ENCODE measurements around the gene ASMT.
"Not testable (repeated sequence)": the region's sequence is repeated elsewhere in the genome, so short reads cannot be mapped to it uniquely, and the experiment has no call there.

Gene ASMT

DNA sequence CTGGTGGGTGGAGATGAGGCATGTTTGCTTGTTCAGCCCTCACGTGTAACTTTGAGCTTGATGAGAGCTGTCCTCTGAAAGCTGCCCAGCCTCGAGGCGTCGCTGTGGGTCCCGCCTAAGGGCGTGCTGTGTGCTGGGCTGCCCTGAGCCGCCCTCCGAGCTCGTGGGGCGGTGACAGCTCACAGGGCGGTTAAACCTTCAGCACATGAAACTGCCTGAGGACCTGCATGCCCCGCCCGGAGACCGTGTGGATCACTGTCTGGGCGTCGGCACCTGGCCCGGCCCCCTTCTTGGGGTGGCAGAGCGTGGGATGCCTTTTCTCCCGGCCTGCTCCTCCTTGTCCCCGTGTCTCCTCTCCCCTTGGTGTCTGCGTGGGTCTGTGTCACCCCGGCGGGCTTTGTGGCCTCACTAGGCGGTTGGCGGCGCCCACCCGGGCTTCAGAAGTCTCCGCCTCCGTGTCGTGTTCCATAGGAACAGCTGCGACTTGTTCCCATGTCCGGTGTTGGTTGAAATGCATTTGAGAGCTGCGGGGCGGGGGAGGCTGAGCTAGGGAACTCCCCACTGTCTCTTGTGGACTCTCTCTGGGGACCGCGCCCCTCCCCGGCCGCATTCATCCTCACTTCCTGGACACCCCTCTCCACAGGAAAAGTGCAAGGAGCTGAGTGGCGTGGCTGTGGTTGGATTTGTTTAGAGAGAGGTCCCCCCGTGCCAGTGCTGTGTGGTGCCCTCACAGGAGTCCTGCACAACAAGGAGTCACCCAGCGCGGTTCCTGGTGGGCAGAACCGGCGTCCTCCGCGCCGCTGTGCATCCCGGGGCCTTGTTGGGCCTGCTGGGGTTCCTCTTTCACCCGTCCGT is 16.6 kb upstream of the ASMT start:
- DNase-seq = no peak

DNA sequence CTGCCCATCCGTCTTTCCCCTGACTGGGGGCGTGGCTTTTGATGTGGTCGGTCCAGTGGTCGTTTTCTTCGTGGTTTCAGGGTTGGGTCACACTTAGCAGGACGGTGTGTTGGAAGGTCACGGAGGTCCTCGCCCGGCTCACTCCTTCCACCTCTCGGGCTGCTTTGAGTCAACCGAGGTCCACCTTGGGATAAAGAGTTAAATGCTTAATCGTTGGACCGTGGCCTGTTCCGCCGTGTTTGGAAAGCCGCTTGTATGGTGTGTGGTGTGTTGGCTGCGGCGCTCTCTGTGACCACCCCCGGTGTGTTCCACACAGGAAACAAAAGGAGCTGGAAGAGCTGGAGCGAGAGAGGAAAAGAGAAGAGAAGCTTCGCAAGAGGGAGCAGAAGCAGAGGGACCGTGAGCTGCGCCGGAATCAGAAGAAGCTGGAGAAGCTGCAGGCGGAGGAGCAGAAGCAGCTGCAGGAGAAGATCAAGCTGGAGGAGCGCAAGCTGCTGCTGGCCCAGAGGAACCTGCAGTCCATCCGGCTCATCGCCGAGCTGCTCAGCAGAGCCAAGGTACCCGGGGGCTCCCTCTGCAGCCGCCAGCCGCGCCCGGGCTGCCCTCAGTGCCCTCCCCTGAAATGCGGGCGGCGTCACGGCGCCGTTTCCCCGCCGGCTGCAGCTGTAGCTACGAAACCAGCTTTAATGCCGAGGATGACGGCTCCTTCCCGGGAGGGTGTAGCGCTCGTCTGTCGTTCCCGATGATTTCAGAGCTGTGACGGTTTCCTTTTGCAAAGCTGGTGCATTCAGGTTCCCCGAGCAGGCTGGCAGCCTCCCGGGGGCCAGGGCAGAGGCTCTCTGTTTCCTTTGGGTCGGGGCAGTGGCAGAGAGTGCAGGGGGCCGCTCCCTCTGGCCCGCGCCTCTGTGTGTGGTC is 15.7 kb upstream of the ASMT start:
- DNase-seq = no peak

DNA sequence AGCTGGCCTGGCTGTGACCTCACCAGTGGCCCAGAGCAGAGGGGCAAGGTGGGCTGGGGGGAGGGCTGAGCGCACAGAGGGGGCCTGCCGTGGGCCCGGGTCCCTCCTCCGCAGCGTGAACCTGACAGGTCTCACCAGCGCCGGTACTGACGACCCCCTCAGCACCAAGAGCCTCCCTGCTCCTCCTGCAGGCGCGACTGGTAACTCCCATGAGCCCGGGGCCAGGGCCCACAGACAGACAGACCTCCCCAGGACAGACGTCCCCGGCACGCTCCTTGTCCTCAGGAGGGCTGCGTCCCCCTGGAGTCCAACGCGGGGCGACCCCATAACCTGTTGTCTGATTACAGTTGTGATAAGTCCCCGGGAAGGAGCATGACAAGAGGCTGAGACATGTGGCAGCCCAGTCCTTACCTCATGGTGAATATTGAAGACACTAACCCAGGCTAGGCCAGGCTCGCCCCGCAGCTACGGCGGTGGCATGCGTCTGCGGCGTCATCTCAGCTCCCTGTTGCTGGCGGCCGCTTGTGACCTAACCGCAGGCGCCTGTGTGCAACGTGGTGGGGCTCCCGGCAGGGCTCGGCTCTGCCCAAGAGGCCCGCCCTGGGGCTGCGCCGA is 15.0 kb upstream of the ASMT start:
- no peak for DNase-seq

DNA sequence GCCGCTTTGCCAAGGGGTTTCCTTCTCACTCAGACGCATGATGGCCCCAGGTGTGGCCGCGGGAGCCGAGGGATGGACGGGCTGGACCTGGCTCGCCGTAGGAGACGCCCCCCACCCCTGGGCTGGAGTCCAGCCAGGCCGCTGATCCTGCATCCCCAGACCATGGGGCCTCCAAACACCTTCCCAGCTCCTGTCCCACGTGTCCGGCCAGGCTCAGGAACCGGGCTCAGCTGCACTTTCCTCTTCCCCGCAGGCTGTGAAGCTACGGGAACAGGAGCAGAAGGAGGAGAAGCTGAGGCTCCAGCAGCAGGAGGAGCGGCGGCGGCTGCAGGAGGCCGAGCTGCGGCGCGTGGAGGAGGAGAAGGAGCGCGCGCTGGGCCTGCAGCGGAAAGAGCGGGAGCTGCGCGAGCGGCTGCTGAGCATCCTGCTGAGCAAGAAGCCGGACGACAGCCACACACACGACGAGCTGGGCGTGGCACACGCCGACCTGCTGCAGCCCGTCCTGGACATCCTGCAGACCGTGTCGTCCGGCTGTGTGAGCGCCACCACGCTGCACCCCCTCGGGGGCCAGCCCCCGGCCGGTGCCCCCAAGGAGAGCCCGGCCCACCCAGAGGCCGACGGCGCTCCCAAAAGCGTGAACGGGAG is 14.3 kb upstream of the ASMT start:
- no peak for DNase-seq

DNA sequence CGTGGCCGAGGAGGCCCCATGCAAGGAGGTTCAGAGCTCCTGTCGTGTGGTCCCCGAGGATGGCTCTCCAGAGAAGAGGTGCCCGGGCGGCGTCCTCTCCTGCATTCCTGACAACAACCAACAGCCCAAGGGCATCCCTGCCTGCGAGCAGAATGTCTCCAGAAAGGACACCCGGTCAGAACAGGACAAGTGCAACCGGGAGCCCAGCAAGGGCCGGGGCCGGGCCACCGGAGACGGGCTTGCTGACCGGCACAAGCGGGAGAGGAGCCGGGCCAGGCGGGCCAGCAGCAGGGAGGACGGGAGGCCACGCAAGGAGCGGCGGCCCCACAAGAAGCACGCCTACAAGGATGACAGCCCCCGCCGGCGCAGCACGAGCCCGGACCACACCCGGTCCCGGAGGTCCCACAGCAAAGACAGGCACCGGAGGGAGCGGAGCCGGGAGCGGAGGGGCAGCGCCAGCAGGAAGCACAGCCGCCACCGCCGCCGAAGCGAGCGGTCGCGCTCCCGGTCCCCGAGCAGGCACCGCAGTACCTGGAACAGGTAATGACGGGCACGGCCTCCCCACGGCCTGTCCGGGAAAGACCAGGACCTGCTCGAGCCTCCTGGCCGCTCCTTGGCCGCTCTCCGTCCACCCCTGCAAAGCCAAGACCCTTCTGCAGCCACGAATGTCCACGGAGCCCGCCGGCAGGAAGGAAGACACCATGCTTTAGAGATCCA is 13.7 kb upstream of the ASMT start:
- DNase-seq = no peak

DNA sequence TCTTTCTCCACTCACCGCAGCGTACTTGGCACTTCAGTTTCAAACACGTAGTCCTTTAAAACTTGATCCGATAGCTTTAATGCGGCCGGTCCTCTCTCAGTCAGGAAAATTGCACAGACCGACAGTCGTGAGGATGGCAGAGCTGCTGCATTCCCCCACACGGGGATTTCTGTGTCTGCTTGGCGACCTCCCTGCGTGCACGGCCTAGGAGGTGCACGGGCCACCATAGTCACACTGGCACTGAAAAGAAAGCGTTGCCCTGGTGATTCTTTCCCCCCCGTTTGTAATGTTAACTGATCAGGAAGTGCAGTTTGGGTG is 13.1 kb upstream of the ASMT start:
- DNase-seq = no peak

DNA sequence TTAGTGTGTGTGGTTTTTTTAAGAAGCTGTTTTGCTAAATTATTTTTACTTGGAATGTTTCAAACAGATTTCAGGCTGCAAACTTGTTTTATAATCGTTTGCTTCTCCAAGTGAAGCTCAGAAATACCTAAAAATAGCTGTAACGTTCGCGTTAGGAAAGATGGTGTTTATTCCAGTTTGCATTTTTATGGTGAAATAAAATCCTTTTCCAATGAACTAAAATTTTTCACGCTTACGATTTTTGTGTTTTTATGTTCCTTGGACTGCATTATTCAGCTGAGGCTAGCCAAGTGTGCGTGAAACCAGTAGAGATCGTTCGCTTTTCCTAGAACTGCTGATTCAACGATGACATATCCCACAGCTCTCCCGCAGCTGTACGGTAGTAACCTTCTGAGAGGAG is 12.6 kb upstream of the ASMT start:
- no peak for DNase-seq

DNA sequence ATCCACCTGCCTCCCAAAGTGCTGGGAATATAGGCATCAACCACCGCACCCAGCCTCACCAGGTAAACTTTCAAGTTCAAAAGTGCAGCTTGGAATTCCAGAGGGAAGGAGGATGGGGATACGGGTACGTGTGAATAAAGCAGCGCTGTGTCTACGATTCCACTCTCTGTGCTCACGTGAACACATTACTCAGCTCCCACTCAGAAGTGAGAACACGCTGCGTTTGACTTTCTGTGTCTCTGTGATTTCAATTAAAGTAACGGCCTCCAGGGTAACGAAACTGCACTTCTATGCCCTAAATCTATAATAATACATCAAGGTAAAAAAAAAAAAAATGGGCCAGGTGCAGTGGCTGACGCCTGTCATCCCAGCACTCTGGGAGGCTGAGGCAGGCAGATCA is 8.4 kb upstream of the ASMT start:
- no peak for DNase-seq

DNA sequence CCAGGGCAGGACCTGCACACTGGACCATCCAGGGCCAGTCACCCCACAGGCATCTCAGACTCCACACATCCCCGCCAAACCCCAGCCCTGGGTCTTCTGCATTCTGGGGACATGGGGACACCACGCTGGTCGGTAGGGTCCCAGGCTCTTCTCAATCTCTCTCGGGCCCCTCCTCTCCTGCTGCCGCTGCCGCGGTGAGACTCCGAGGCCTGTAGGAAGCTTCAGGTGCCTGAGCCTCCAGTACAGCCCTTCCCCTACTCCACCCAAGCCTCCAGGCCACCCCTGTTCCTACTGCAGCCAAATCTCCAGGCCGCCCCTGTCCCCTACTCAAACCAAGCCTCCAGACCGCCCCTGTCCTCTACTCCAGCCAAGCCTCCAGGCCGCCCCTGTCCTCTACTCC is 5.5 kb upstream of the ASMT start:
- DNase-seq = no peak

DNA sequence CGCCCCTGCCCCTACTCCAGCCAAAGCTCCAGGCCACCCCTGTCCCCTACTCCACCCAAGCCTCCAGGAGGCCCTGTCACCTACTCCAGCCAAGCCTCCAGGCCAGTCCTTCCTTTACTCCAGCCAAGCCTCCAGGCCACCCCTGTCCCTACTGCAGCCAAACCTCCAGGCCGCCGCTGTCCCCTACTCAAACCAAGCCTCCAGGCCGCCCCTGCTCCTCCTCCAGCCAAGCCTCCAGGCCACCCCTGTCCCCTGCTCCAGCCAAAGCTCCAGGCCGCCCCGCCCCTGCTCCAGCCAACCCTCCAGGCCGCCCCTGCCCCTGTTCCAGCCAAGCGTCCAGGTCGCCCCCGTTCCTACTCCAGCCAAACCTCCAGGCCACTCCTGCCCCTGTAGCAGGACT is 5.1 kb upstream of the ASMT start:
- DNase-seq = no peak

DNA sequence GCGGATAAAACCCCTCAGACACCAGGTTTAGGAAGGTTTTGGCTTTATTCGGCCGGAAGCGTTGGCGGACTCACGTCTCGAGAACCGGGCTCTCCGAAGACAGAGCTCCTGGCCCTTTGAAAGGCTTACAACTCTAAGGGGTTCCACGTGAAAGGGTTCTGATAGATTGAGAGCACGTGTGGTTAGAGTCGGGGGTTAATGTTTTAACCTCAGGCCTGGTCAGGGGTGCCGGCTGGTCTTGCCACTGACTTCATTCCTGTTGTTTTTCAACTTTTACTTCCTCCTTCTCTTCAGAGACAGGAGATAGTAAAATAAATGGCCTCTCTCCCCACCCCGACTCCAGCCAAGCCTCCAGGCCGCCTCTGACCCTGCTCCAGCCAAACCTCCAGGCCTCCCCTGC is 4.7 kb upstream of the ASMT start:
- DNase-seq = no peak

DNA sequence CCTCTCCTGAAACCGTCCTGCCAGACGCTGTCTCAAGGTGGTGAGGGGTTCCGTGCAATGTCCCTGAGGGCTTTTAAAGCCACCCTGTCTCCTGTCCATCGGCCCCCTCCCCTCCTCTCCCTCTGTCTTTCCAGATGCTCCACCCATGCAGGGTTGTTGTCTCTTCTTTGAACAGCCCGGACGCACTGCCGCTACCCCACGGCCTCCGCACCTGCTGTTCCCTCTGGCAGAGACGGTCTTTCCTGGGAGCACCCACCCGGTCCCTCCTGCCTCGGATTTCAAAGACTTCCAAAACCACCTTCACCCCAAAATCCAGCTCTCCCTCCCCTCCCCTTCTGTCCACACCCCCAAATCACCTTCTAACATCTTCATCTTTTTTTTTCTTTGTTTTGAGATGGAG is 4.1 kb upstream of the ASMT start:
- DNase-seq = no peak

DNA sequence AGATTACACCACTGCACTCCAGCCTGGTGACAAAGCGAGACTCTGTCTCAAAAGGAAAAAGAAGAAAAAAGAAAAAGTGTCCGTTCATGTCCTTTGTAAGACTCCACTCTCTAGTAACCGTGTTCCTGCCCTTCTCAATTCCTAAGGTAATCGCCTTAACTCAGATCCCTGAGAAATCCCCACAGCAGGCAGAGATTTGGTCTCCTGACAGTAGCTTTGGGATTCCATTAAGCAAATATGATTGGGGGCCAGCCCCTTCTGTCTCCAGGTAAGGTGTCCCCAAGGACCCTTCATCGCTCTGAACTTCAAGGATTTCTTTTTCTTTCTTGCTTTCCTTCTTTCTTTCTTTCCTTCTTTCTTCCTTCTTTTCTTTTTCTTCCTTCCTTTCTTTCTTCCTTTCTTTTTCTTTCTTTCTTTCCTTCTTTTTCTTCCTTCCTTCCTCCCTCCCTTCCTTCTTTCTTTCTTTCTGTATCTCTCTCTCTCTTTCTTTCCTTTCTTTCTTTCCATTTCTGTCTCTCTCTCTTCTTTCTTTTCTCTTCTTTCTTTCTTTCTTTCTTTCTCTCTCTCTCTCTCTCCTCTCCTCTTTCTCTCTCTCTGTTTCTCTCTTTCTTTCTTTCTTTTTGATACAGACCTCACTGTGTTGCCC is 2.1 kb upstream of the ASMT start:
- DNase-seq = no peak

DNA sequence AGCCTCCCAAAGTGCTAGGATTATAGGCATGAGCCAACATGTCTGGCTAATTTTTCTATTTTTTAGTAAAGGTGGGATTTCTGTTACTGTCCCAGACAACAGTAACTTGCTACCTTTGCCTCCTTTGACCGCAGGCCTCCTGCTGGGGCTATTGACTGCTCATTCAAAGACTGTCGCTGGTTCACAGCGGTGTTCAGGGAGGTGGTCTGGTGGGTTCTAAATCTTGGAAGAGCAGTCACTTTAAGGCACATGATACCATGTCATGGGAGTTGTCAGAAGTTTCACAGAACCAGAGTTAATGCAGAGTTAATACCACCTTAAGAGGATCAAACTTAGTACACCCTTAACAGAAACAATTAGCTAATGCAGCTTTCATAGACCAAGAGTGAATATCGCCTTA is 3.8 kb downstream of the ASMT start:
- no peak for DNase-seq

DNA sequence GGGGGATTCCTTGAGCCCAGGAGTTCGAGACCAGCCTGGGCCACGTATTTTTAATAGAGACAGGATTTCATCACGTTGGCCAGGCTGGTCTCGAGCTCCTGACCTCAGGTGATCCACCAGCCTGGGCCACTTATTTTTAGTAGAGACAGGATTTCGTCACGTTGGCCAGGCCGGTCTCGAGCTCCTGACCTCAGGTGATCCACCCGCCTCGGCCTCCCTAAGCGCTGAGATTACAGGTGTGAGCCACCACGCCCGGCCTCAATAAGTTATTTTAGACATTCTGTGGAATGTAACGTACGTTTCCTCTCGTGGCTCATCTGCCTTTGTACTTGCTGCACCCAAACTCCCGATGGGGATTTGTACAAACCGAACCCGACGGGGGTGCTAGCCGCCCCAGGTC is 8.8 kb downstream of the ASMT start:
- DNase-seq = no peak

DNA sequence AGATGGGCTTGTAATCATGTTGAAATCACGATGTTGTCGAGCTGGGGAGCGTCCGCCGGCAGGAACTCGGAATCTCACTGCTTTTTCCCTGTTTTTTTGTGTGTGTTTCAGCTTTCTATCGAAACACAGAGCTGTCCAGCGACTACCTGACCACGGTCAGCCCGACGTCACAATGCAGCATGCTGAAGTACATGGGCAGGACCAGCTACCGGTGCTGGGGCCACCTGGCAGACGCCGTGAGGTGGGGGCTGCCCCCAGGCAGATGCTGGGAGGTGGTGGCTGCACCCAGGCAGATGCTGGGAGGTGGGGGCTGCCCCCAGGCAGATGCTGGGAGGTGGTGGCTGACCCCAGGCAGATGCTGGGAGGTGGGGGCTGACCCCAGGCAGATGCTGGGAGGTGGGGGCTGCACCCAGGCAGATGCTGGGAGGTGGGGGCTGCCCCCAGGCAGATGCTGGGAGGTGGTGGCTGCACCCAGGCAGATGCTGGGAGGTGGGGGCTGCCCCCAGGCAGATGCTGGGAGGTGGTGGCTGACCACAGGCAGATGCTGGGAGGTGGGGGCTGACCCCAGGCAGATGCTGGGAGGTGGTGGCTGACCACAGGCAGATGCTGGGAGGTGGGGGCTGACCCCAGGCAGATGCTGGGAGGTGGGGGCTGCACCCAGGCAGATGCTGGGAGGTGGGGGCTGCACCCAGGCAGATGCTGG is 9.4 kb downstream of the ASMT start:
- not testable (repeated sequence) for DNase-seq

DNA sequence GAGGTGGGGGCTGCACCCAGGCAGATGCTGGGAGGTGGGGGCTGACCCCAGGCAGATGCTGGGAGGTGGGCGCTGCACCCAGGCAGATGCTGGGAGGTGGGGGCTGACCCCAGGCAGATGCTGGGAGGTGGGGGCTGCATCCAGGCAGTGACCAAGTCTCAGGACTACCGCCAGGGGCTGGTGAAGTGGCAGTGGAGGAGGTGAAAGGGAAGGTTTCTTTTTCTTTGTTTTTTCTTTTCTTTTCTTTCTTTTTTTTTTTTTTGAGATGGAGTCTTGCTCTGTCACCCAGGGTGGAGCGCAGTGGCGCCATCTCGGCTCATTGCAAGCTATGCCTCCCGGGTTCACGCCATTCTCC is 10.0 kb downstream of the ASMT start:
- DNase-seq = not testable (repeated sequence)

DNA sequence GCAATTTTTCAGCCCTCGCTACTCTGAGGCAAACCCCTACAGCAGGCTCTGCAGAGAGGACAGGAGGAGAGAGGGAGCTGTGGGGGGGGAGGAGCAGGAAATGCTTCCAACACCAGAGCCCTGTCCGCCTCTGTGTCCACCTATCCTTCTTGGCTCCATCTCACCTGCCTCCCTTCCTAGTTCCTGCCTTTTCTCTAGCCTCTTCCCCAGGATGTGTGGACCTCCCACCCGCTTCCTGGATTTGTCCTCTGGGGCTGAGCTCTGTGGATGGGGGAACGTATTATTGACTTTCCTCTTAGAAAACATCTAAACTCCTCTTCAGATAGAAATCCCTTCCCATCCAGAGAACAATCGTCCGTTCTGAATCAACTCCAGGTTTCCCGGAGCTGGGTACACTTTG is 14.4 kb downstream of the ASMT start:
- DNase-seq = no peak

DNA sequence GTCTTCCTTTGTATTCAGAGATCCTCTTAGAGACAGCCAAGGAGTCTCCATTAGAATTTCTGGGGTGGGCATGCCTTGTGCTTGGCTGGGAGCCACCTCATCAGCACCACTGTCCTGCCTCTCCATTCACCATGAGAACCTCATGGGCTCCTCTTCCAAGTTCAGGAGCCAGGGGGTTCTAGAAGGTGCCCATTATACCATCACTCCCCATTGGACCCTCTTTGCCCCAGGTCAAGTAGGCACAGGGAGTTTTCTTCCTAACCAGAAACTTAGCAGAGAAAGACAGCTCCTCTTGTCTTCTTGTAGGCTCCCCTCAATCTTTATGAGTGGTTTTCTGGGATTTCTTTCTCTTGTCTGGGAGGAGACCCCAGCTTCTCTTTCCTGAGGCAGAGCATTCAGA is 31.1 kb downstream of the ASMT start:
- no peak for DNase-seq

DNA sequence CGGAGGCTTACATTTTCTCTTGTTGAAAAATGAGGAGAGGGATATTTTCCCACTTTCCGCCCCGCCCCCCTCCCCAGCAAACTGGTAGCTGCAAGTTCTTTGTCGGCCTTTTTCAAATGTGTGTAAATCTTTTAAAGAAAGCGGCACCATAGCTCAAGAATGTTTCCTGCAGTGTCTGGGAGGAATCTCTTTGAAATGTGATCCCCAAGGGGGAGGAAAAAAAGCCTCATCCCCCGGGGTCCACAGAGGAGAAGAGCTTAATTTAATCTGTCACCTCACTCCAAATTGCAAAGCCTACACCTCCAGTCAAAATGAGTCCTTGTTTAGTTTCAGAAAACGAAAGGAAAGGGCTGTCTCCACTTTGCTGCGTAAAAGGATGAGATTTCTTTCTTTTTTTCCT is 34.8 kb downstream of the ASMT start:
- DNase-seq = no peak

DNA sequence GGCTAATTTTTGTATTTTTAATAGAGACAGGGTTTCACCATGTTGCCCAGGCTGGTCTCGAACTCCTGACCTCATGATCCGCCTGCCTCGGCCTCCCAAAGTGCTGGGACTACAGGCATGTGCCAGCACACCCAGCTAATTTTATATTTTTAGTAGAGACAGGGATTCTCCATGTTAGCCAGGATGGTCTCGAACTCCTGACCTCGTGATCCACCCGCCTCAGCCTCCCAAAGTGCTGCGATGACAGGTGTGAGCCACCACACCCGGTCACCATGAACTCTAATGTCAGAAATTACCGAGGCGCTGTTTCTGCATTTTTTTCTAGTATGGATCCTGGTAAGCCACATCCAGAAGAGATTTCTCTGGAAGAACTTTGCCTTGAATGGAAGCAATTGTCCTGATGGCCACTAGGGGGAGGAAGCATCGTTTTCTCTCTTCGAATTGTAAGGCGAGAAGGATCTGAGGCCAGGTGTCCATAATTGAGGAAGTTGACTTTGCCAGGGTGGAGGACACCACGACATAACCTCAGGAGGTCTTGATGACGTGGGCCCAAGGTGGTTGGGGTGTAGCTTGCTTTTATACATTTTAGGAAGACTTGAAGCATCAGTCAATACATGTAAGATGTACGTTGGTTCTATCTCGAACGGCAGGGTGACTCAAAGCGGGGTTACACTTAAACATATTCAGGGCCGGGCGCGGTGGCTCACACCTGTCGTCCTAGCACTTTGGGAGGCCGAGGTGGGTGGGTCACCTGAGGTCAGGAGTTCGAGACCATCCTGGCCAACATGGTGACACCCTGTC is 37.4 kb downstream of the ASMT start:
- peak; percentile 63 for DNase-seq
